GM12878 (cell line): Measurements from ENCODE around the gene ABHD2. TPM values are rescaled to one million over a fixed set of nuclear protein-coding genes. Genes with fewer than 3 reads are reported as not detected.

Experiments used
- ATAC-seq: fragments of 200-7000 bp; cut with Tn5 transposase; 3 replicates; pipeline ENCODE4 v1.9.1; 2020; ENCODE audit warnings: mild to moderate bottlenecking, moderate library complexity
- BruUV-seq: library from RNA; stranded (reverse); fragments of 400-500 nt; replicated peaks from 2 replicates; lab custom pipeline; 2021; lab: Mats Ljungman, UMichigan
- CTCF ChIA-PET: fragments of 300-600 bp; sonication (Branson Sonifier 250); formaldehyde crosslinking; extraction: SDS; loops from one replicate; lab custom pipeline; 2021; ENCODE audit warnings: inconsistent platforms; lab: Yijun Ruan, JAX
- POLR2A ChIA-PET: fragments of 350-600 bp; formaldehyde crosslinking; extraction: SDS; loops from one replicate; lab custom pipeline; 2021; ENCODE audit warnings: inconsistent platforms; lab: Charles Lee
- RAD21 ChIA-PET: fragments of 300-600 bp; sonication (Branson Sonifier 250); formaldehyde crosslinking; loops from one replicate; lab custom pipeline; 2023; ENCODE audit warnings: antibody characterized with exemption; ENCODE audit not compliant: unreplicated experiment; lab: Charles Lee
- SMC1A ChIA-PET: fragments of 300-600 bp; sonication (Branson Sonifier 250); formaldehyde crosslinking; loops from one replicate; lab custom pipeline; 2023; ENCODE audit not compliant: unreplicated experiment, uncharacterized antibody; lab: Charles Lee
- DNase-seq: peaks from one replicate; pipeline ENCODE4 v3.0.0-alpha.2; 2011; ENCODE audit warnings: low read depth, low spot score
- FAIRE-seq: peaks from 3 replicates; lab custom pipeline; 2011; peaks lifted over from hg19 to GRCh38; lab: Jason Lieb, UNC
- H2AFZ ChIP-seq: 2 replicates; pipeline ENCODE4 v1.6.0; 2011; ENCODE audit warnings: low read depth, low read length, control low read depth; ENCODE audit not compliant: control insufficient read depth
- H3K27ac ChIP-seq: 2 replicates; pipeline ENCODE4 v1.5.1; 2011; ENCODE audit warnings: control low read depth; ENCODE audit not compliant: control insufficient read depth, insufficient read depth
- H3K27me3 ChIP-seq, 2 experiments: replicated peaks in 1 of 2; 2 replicates each; pipeline versions ENCODE4 v1.6.0 to v1.6.1; 2011; ENCODE audit warnings: low read length in 1 of 2; ENCODE audit not compliant: control insufficient read depth in 2 of 2, insufficient read depth in 2 of 2
- H3K36me3 ChIP-seq, 2 experiments: 2 replicates each; pipeline ENCODE4 v1.5.1; 2011; ENCODE audit warnings: low read length in 1 of 2; ENCODE audit not compliant: control insufficient read depth in 2 of 2, insufficient read depth in 2 of 2
- H3K4me1 ChIP-seq: 2 replicates; pipeline ENCODE4 v1.6.1; 2011; ENCODE audit warnings: mild to moderate bottlenecking, low read length, moderate library complexity, mixed read lengths; ENCODE audit not compliant: control insufficient read depth, insufficient read depth
- H3K4me2 ChIP-seq: 2 replicates; pipeline ENCODE4 v1.6.0; 2011; ENCODE audit warnings: control low read depth; ENCODE audit not compliant: control insufficient read depth, insufficient read depth
- H3K4me3 ChIP-seq: fragments of 200-600 bp; sonication (generic); 2 replicates; pipeline ENCODE4 v1.5.1; 2016
- H3K79me2 ChIP-seq: 2 replicates; pipeline ENCODE4 v1.6.0; 2011; ENCODE audit warnings: low read length; ENCODE audit not compliant: control insufficient read depth, insufficient read depth
- H3K9ac ChIP-seq: 2 replicates; pipeline ENCODE4 v1.8.0; 2011; ENCODE audit warnings: low read length, control low read depth, mixed read lengths; ENCODE audit not compliant: control insufficient read depth, insufficient read depth
- H3K9me3 ChIP-seq: replicated peaks from 3 replicates; pipeline ENCODE4 v1.5.1; 2011; ENCODE audit warnings: mild to moderate bottlenecking, low read length; ENCODE audit not compliant: control insufficient read depth, insufficient read depth
- H4K20me1 ChIP-seq: 2 replicates; pipeline ENCODE4 v1.6.0; 2011; ENCODE audit not compliant: control insufficient read depth, insufficient read depth
- CBFB ChIP-seq: IDR thresholded peaks from 2 replicates; pipeline ENCODE4 v1.6.1; 2016; ENCODE audit warnings: antibody characterized with exemption, low read depth
- LARP7 ChIP-seq: fragments of 450-650 bp; IDR thresholded peaks from 2 replicates; pipeline ENCODE4 v1.6.1; 2017; ENCODE audit warnings: mild to moderate bottlenecking
- NR2C2 ChIP-seq: IDR thresholded peaks from 2 replicates; pipeline ENCODE4 v1.6.1; 2011; ENCODE audit warnings: borderline replicate concordance, low read depth; ENCODE audit not compliant: control insufficient read depth, insufficient read length
- POLR2AphosphoS5 ChIP-seq: IDR thresholded peaks from 2 replicates; pipeline ENCODE4 v1.6.1; 2011; ENCODE audit warnings: mild to moderate bottlenecking, low read length, inconsistent platforms
- TBL1XR1 ChIP-seq: IDR thresholded peaks from 2 replicates; pipeline ENCODE4 v1.6.1; 2012; ENCODE audit warnings: low read depth, low read length, improper control_type of control experiment
- TCF3 ChIP-seq: IDR thresholded peaks from 2 replicates; pipeline ENCODE4 v1.6.1; 2012; ENCODE audit warnings: low read depth, mild to moderate bottlenecking, low read length, borderline replicate concordance; ENCODE audit not compliant: insufficient read depth
- ZNF24 ChIP-seq: fragments of 450-650 bp; IDR thresholded peaks from 2 replicates; pipeline ENCODE4 v1.6.1; 2017; ENCODE audit warnings: antibody characterized with exemption, mild to moderate bottlenecking
- WGBS: methylation state at CpG from one replicate; pipeline ENCODE4 v1.1.6; 2016; ENCODE audit warnings: low lambda C conversion rate; ENCODE audit not compliant: insufficient replicate concordance, insufficient coverage; ENCODE audit errors: missing lambda C conversion rate; 5-methylcytosine and 5-hydroxymethylcytosine counted together
- in situ Hi-C: fragments of 300-500 bp; cut with MboI; formaldehyde crosslinking; loops from 9 replicates; pipeline ENCODE4 v1.14.3; 2018; ENCODE audit warnings: mixed read lengths
- intact Hi-C: fragments of 100-400 bp; cut with micrococcal nuclease; formaldehyde crosslinking; loops from one replicate; pipeline ENCODE4 v1.14.2; 2022; ENCODE audit not compliant: unreplicated experiment
- polyA plus RNA-seq, 11 experiments: library from polyadenylated mRNA; depleted of rRNA in 4 of 11; unstranded in 6 of 11; stranded (reverse) in 5 of 11; fragments of >200 nt; fragmentation: Nextera tagmentation in 4 of 11; fragmentation: Illumina TruSeq in 1 of 11; extraction: Ambion mirVana in 4 of 11; extraction: Trizol in 1 of 11; gene quantifications; 1 replicate in 1 of 11; 2 replicates in 10 of 11; pipeline versions ENCODE4 v1.2.1 to v1.2.3, GENCODE V29; 2011 to 2016; ENCODE audit warnings: inconsistent platforms in 2 of 11, missing spikeins in 2 of 11, low read depth in 1 of 11
- total RNA-seq, 4 experiments: library from RNA; depleted of rRNA in 3 of 4; stranded (reverse); fragments of >200 nt in 3 of 4; fragmentation: Illumina TruSeq in 1 of 4; extraction: Trizol in 1 of 4; gene quantifications; 2 replicates each; pipeline versions ENCODE4 v1.2.1 to v1.2.3, GENCODE V29; 2013 to 2021
- TF ChIP-seq, protein P1 (sequence below): fragments of 450-650 bp; IDR thresholded peaks from 2 replicates; pipeline ENCODE4 v1.6.1; 2017; ENCODE audit warnings: low read depth, mild to moderate bottlenecking, moderate library complexity
- TF ChIP-seq, protein P2 (sequence below), 3 experiments: IDR thresholded peaks in 2 of 3; conservative IDR thresholded peaks in 1 of 3; 2 replicates each; pipeline ENCODE4 v1.5.1; 2011; ENCODE audit warnings: low read depth in 3 of 3, low read length in 3 of 3, mild to moderate bottlenecking in 3 of 3, control low read depth in 2 of 3, moderate library complexity in 2 of 3, inconsistent platforms in 1 of 3, mixed read lengths in 1 of 3; ENCODE audit not compliant: control insufficient read depth in 2 of 3, insufficient read depth in 1 of 3; ENCODE audit errors: extremely low read depth in 1 of 3
- TF ChIP-seq, protein P3 (sequence below): fragments of 150-350 bp; IDR thresholded peaks from 2 replicates; pipeline ENCODE4 v1.6.1; 2016; ENCODE audit warnings: low read depth, low read length
- TF ChIP-seq, protein P4 (sequence below): IDR thresholded peaks from 2 replicates; pipeline ENCODE4 v1.6.1; 2011; ENCODE audit warnings: mild to moderate bottlenecking, low read depth, low read length, moderate library complexity; ENCODE audit not compliant: insufficient replicate concordance
- TF ChIP-seq, protein P5 (sequence below): fragments of 450-650 bp; conservative IDR thresholded peaks from 2 replicates; pipeline ENCODE4 v1.6.1; 2017; ENCODE audit warnings: mild to moderate bottlenecking, moderate library complexity

Gene ABHD2
- total and polyA plus RNA-seq, 10 of the 15 experiments (the other 5 are each of a cell fraction or from before 2014, with no cell fraction given): 1.2 to 33.6 (median 20.4) TPM

DNA sequence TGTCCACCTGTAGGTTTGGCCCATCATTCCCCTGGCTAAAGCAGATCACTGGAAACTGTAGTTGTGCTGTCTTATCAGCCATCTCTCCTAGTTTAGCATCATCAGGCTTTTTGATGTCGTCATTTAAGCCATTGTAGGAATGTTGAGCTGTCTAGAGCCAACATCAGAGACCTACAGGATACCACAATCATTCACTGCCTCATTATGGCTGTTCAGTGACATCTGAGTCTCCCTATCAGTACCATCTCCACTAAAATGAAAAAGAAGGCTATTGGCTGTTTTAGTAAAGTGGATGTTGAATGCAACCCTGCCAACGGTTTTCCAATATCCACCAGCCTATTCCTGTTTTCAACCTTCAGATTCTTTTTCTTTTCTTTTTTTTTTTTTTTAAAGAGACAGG is 103.9 kb downstream of the ABHD2 start (continued):
- TF ChIP-seq, protein P1, sequence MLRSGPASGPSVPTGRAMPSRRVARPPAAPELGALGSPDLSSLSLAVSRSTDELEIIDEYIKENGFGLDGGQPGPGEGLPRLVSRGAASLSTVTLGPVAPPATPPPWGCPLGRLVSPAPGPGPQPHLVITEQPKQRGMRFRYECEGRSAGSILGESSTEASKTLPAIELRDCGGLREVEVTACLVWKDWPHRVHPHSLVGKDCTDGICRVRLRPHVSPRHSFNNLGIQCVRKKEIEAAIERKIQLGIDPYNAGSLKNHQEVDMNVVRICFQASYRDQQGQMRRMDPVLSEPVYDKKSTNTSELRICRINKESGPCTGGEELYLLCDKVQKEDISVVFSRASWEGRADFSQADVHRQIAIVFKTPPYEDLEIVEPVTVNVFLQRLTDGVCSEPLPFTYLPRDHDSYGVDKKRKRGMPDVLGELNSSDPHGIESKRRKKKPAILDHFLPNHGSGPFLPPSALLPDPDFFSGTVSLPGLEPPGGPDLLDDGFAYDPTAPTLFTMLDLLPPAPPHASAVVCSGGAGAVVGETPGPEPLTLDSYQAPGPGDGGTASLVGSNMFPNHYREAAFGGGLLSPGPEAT: no peak
- TF ChIP-seq, protein P2, sequence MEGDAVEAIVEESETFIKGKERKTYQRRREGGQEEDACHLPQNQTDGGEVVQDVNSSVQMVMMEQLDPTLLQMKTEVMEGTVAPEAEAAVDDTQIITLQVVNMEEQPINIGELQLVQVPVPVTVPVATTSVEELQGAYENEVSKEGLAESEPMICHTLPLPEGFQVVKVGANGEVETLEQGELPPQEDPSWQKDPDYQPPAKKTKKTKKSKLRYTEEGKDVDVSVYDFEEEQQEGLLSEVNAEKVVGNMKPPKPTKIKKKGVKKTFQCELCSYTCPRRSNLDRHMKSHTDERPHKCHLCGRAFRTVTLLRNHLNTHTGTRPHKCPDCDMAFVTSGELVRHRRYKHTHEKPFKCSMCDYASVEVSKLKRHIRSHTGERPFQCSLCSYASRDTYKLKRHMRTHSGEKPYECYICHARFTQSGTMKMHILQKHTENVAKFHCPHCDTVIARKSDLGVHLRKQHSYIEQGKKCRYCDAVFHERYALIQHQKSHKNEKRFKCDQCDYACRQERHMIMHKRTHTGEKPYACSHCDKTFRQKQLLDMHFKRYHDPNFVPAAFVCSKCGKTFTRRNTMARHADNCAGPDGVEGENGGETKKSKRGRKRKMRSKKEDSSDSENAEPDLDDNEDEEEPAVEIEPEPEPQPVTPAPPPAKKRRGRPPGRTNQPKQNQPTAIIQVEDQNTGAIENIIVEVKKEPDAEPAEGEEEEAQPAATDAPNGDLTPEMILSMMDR (IDR thresholded peaks at IDR 0.05 in 2 of 3, conservative IDR thresholded peaks at IDR 0.05 in 1 of 3; ENCODE audit: control insufficient read depth in 2 of 3, extremely low read depth in 1 of 3, insufficient read depth in 1 of 3, low read depth in 3 of 3, low read length in 3 of 3): no peak
- TF ChIP-seq POLR2AphosphoS5: no peak
- no peak for TF ChIP-seq ZNF24

DNA sequence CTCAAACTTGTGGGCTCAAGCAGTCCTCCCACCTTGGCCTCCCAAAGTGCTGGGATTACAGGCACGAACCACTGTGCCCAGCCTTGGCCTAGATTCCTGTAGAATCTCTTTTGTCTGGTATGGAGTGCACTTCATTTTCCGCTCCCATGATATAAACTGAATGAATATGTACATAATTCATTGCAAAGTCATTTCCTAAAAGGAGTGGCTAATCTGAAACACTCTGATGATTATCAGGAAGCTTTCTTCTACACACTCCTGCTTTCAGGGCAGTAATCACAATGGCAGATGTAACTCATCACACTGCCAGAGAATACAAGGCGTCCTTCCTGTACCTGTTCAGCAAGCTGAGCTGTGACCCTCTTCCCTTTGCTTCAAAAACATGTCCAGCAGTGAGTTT is 104.5 kb downstream of the ABHD2 start:
- Histone ChIP-seq H3K79me2 (no peaks in the 10 kb centered on the region), H3K36me3 (peaks cover 11% of the 10 kb centered on the region in 2 experiments), H3K27me3 (no peaks in the 10 kb centered on the region), H3K4me3 (no peak overlapping the region), H4K20me1 (no peaks in the 10 kb centered on the region), H3K27ac (no peak overlapping the region), H3K9me3 (no peaks in the 10 kb centered on the region), H3K9ac (no peak overlapping the region), H3K4me1 (no peaks in the 10 kb centered on the region), H2AFZ (no peak overlapping the region), H3K4me2 (no peak overlapping the region)
- no TSS peak for BruUV-seq
- intact Hi-C loops: no loop called here
- in situ Hi-C loops: no loop called here
- POLR2A ChIA-PET: no interaction called here
- WGBS: 87% methylated on average over 3 of the region's 3 CpGs
- FAIRE-seq: no peak
- DNase-seq: no peak
- SMC1A ChIA-PET: no interaction called here
- no peak for ATAC-seq
- RAD21 ChIA-PET: no interaction called here
- CTCF ChIA-PET: interaction anchor here (0.7 to 8.1 kb wide), 4 partner anchors 14 to 51 kb away, joined by 3 to 47 read pairs (median 4); partner anchors contain the start of gene FANCI
- TF ChIP-seq CBFB: no peak
- no peak for TF ChIP-seq LARP7
- TF ChIP-seq, protein P3, sequence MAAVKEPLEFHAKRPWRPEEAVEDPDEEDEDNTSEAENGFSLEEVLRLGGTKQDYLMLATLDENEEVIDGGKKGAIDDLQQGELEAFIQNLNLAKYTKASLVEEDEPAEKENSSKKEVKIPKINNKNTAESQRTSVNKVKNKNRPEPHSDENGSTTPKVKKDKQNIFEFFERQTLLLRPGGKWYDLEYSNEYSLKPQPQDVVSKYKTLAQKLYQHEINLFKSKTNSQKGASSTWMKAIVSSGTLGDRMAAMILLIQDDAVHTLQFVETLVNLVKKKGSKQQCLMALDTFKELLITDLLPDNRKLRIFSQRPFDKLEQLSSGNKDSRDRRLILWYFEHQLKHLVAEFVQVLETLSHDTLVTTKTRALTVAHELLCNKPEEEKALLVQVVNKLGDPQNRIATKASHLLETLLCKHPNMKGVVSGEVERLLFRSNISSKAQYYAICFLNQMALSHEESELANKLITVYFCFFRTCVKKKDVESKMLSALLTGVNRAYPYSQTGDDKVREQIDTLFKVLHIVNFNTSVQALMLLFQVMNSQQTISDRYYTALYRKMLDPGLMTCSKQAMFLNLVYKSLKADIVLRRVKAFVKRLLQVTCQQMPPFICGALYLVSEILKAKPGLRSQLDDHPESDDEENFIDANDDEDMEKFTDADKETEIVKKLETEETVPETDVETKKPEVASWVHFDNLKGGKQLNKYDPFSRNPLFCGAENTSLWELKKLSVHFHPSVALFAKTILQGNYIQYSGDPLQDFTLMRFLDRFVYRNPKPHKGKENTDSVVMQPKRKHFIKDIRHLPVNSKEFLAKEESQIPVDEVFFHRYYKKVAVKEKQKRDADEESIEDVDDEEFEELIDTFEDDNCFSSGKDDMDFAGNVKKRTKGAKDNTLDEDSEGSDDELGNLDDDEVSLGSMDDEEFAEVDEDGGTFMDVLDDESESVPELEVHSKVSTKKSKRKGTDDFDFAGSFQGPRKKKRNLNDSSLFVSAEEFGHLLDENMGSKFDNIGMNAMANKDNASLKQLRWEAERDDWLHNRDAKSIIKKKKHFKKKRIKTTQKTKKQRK: no peak
- TF ChIP-seq, protein P4, sequence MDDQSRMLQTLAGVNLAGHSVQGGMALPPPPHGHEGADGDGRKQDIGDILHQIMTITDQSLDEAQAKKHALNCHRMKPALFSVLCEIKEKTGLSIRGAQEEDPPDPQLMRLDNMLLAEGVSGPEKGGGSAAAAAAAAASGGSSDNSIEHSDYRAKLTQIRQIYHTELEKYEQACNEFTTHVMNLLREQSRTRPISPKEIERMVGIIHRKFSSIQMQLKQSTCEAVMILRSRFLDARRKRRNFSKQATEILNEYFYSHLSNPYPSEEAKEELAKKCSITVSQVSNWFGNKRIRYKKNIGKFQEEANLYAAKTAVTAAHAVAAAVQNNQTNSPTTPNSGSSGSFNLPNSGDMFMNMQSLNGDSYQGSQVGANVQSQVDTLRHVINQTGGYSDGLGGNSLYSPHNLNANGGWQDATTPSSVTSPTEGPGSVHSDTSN: no peak
- TF ChIP-seq, protein P5, sequence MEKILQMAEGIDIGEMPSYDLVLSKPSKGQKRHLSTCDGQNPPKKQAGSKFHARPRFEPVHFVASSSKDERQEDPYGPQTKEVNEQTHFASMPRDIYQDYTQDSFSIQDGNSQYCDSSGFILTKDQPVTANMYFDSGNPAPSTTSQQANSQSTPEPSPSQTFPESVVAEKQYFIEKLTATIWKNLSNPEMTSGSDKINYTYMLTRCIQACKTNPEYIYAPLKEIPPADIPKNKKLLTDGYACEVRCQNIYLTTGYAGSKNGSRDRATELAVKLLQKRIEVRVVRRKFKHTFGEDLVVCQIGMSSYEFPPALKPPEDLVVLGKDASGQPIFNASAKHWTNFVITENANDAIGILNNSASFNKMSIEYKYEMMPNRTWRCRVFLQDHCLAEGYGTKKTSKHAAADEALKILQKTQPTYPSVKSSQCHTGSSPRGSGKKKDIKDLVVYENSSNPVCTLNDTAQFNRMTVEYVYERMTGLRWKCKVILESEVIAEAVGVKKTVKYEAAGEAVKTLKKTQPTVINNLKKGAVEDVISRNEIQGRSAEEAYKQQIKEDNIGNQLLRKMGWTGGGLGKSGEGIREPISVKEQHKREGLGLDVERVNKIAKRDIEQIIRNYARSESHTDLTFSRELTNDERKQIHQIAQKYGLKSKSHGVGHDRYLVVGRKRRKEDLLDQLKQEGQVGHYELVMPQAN: no peak
- no peak for TF ChIP-seq NR2C2
- TF ChIP-seq TBL1XR1: no peak
- TF ChIP-seq TCF3: no peak
